ENCODE data around the gene SCRN1. TPM values are rescaled to one million over a fixed set of nuclear protein-coding genes. Genes with fewer than 3 reads are reported as not detected.
A peak's percentile ranks its signal among the peaks of the same experiment; 100 is the strongest.

Gene SCRN1
- total and polyA plus RNA-seq, 9 donors, result 23.4 to 84.0 (median 63.3) TPM

GRCh38 chr7:30034501-30034900, 44.9 kb upstream of the SCRN1 start:
- 91 to 93% (median 92%) methylated on average over 3 of the region's 3 CpGs for WGBS, 3 donors
- peaks cover 1% of the 10 kb centered on the region for H3K4me1 ChIP-seq (ENCODE audit: insufficient read depth)

GRCh38 chr7:30032310-30033125, 42.9 kb upstream of the SCRN1 start:
- TF ChIP-seq CTCF (IDR thresholded peaks at IDR 0.05) (no peak), EP300 (IDR thresholded peaks at IDR 0.05) (no peak), POLR2A (IDR thresholded peaks at IDR 0.05) (no peak)
- no peak overlapping the region for H3K4me3 ChIP-seq
- DNase-seq, result peak in 3 of 5 donors; percentile 26 to 60 (median 30)
- no peak overlapping the region for H3K27ac ChIP-seq
- H3K4me1 ChIP-seq (ENCODE audit: insufficient read depth), result peaks cover 2% of the 10 kb centered on the region
- intact Hi-C loops (cut with DNase I), result no loop called here
- 32 to 35% (median 35%) methylated on average over 4 of the region's 4 CpGs for WGBS, 3 donors
- H3K36me3 ChIP-seq, result no peaks in the 10 kb centered on the region
- no peaks in the 10 kb centered on the region for H3K27me3 ChIP-seq
- no peaks in the 10 kb centered on the region for H3K9me3 ChIP-seq

More at GRCh38 chr7:30034501-30034900, 44.9 kb upstream of the SCRN1 start:
- intact Hi-C loops (cut with DNase I), result no loop called here
- DNase-seq, result no peak
- Histone ChIP-seq H3K36me3 (no peaks in the 10 kb centered on the region), H3K4me3 (no peak overlapping the region), H3K27ac (no peak overlapping the region), H3K27me3 (no peaks in the 10 kb centered on the region), H3K9me3 (no peaks in the 10 kb centered on the region)
- no peak for TF ChIP-seq CTCF (IDR thresholded peaks at IDR 0.05)
- TF ChIP-seq POLR2A (IDR thresholded peaks at IDR 0.05), result no peak
- no peak for TF ChIP-seq EP300 (IDR thresholded peaks at IDR 0.05)

- no peaks in the 10 kb centered on the region for H3K36me3 ChIP-seq
- H3K9me3 ChIP-seq, result no peaks in the 10 kb centered on the region
- intact Hi-C loops (cut with DNase I), result no loop called here
- peak overlapping the region; percentile 62 for H3K4me3 ChIP-seq
- H3K27me3 ChIP-seq, result no peaks in the 10 kb centered on the region
- no peak for TF ChIP-seq EP300 (IDR thresholded peaks at IDR 0.05)
- TF ChIP-seq CTCF (IDR thresholded peaks at IDR 0.05), result no peak
- no peak for TF ChIP-seq POLR2A (IDR thresholded peaks at IDR 0.05)
- no peak overlapping the region for H3K27ac ChIP-seq
- DNase-seq, result no peak
- H3K4me1 ChIP-seq (ENCODE audit: insufficient read depth), result peaks cover 11% of the 10 kb centered on the region
- 13 to 17% (median 14%) methylated on average over 6 of the region's 6 CpGs for WGBS, 3 donors
These were observed 40.1 kb upstream of the SCRN1 start for GRCh38 chr7:30029696-30030095.

GRCh38 chr7:30028749-30029635, 39.4 kb upstream of the SCRN1 start:
- DNase-seq, result peak in 1 of 5 donors; percentile 41
- WGBS, 3 donors, result 0 to 1% (median 1%) methylated on average over 35 to 42 of the region's 42 CpGs
- H3K27ac ChIP-seq, result peak overlapping the region; percentile 82 to 90
- peaks cover 13% of the 10 kb centered on the region for H3K4me1 ChIP-seq (ENCODE audit: insufficient read depth)
- TF ChIP-seq POLR2A (IDR thresholded peaks at IDR 0.05) (no peak), EP300 (IDR thresholded peaks at IDR 0.05) (no peak), CTCF (IDR thresholded peaks at IDR 0.05) (no peak)
- H3K4me3 ChIP-seq, result peak overlapping the region; percentile 62
- no peaks in the 10 kb centered on the region for H3K36me3 ChIP-seq
- no peaks in the 10 kb centered on the region for H3K27me3 ChIP-seq
- intact Hi-C loops (cut with DNase I), result no loop called here
- no peaks in the 10 kb centered on the region for H3K9me3 ChIP-seq

Measured in ovary (tissue), 9 donors.